Subcutaneous preadipocyte (primary cell): ENCODE results near the gene BMX. TPM values are rescaled to one million over a fixed set of nuclear protein-coding genes. Genes with fewer than 3 reads are reported as not detected.

ENCODE experiments used
- total RNA-seq: library from RNA; depleted of rRNA; stranded (reverse); fragments of >200 nt; gene quantifications from 2 replicates; pipeline ENCODE4 v1.2.3, GENCODE V29; 2012

BMX gene
- total RNA-seq, result not detected in 2 replicates

DNA sequence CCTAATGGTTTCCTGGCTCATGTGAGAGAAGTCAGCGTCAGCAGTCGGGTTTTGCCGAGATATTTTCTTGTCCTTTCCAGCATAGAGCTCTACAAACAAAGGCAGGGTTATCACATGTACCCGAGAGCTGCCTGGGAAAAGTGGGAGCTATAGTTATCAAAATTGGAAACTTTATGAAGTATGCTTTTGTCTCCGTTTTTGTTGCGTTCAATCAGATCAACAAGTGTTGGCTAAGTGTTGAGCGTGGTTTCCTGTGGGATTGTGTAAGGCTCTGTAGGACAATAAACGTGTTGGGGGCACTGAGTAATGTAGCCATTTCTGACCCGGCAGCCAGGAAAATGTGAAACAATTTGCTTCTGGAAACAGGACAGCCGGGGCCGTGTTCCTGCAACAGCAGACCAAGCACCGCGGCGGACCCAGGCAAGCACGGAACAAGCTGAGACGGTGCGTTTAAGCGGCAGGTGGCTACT lies at the start of gene BMX:
Gene BMX (plus strand): TSS at position 311 of the 470 bp plus-strand sequence. CDS start 7,547 bp downstream, outside the sequence.

GRCh38 chrX:15493118-15493962 lies 7.3 kb upstream of the BMX start, which contains the start of gene PIR:
Gene PIR (minus strand): TSS chrX:15493333. CDS start chrX:15491257, 2,076 bp downstream.

DNA sequence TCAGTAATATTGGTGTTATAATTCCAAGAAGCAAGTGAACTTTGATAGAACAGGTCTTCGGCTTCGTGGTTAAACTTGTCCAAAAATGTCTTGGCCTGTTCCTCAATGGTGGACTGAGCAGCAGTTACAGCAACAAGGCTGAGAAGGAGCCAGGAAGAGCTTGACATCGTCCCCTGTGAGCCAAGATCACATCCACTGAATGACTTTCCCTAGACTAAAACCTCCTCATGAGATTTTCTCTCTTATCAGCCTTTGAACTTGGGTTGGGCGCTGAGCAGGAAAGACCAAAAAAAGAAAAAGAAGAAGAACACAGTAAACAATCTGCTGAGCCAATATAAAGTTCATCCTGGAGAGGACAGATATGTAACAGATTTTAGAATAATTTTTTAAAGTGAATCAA lies 100.1 kb downstream of the BMX start, which contains the start of gene ACE2:
Gene ACE2 (minus strand): TSS at position 216 of the 400 bp plus-strand sequence. CDS start 49 bp downstream, at position 167.

Other genes starting within 250 kb of the BMX start
- 2.2 and 2.6 TPM in 2 replicates for gene ASB9, start 230.7 kb upstream of the BMX start, total RNA-seq
- not detected in 2 replicates for gene ASB11, start 185.2 kb upstream of the BMX start, total RNA-seq
- 6.2 and 11.1 TPM in 2 replicates for gene PIGA, start 165.3 kb upstream of the BMX start, total RNA-seq
- gene VEGFD, start 116.4 kb upstream of the BMX start, total RNA-seq, result 0.78 and 1.1 TPM in 2 replicates
- 11.9 and 12.1 TPM in 2 replicates for gene PIR, start 7.5 kb upstream of the BMX start, total RNA-seq
- under 0.01 TPM in 1 of 2 replicates, not detected in the other for gene ACE2, start 100.2 kb downstream of the BMX start, total RNA-seq
- gene CLTRN, start 164.0 kb downstream of the BMX start, total RNA-seq, result 0.20 and 0.37 TPM in 2 replicates
- gene CA5B, start 237.5 kb downstream of the BMX start, total RNA-seq, result 9.2 and 14.0 TPM in 2 replicates